Nephron progenitor cell (in vitro differentiated cells): ENCODE measurements around the gene TMEM59.
"Not testable (repeated sequence)": the region's sequence is repeated elsewhere in the genome, so short reads cannot be mapped to it uniquely, and the experiment has no call there.

Source experiments
- DNase-seq: peaks from one replicate; pipeline ENCODE4 v3.0.0; 2021
- H3K27ac Mint-ChIP-seq: 2 replicates; pipeline ENCODE4 v1.8.0; 2021; ENCODE audit warnings: mild to moderate bottlenecking, moderate library complexity, mixed read lengths
- H3K27me3 Mint-ChIP-seq: 2 replicates; pipeline ENCODE4 v1.8.0; 2021; ENCODE audit warnings: mild to moderate bottlenecking, low read depth, mixed read lengths; ENCODE audit not compliant: poor library complexity
- H3K36me3 Mint-ChIP-seq: 2 replicates; pipeline ENCODE4 v1.8.0; 2021; ENCODE audit warnings: low read depth, mixed read lengths
- H3K4me1 Mint-ChIP-seq: 2 replicates; pipeline ENCODE4 v1.8.0; 2021; ENCODE audit warnings: mixed read lengths
- H3K4me3 Mint-ChIP-seq: 2 replicates; pipeline ENCODE4 v1.8.0; 2021; ENCODE audit warnings: mild to moderate bottlenecking, moderate library complexity, mixed read lengths
- H3K9me3 Mint-ChIP-seq: 2 replicates; pipeline ENCODE4 v1.8.0; 2021; ENCODE audit warnings: mild to moderate bottlenecking, moderate library complexity, mixed read lengths
- CTCF ChIP-seq: fragments of 200-600 bp; sonication (generic); IDR thresholded peaks from 2 replicates; pipeline ENCODE4 v1.5.0; 2021; ENCODE audit warnings: antibody characterized with exemption

The TMEM59 gene

GRCh38 chr1:53999920-54000319 is 53.1 kb downstream of the TMEM59 start:
- no peak for DNase-seq
- no peak for TF ChIP-seq CTCF
- H3K36me3 Mint-ChIP-seq, result no peaks in the 10 kb centered on the region
- no peaks in the 10 kb centered on the region for H3K4me1 Mint-ChIP-seq
- H3K4me3 Mint-ChIP-seq, result no peak overlapping the region
- no peak overlapping the region for H3K27ac Mint-ChIP-seq
- peaks cover 13% of the 10 kb centered on the region for H3K9me3 Mint-ChIP-seq
- H3K27me3 Mint-ChIP-seq, result peaks cover 8% of the 10 kb centered on the region

- Mint-ChIP-seq H3K27ac (no peak overlapping the region), H3K4me1 (no peaks in the 10 kb centered on the region), H3K27me3 (peaks cover 6% of the 10 kb centered on the region), H3K9me3 (peaks cover 10% of the 10 kb centered on the region), H3K4me3 (no peak overlapping the region), H3K36me3 (no peaks in the 10 kb centered on the region)
- TF ChIP-seq CTCF, result no peak
- no peak for DNase-seq
Measured at GRCh38 chr1:53998223-53998622, 54.8 kb downstream of the TMEM59 start.

GRCh38 chr1:53995683-53996082 is 57.3 kb downstream of the TMEM59 start:
- TF ChIP-seq CTCF, result no peak
- DNase-seq, result no peak
- Mint-ChIP-seq H3K27ac (no peak overlapping the region), H3K27me3 (peaks cover 10% of the 10 kb centered on the region), H3K4me1 (no peaks in the 10 kb centered on the region), H3K36me3 (no peaks in the 10 kb centered on the region), H3K9me3 (peaks cover 3% of the 10 kb centered on the region), H3K4me3 (no peak overlapping the region)

- not testable (repeated sequence) for H3K9me3 Mint-ChIP-seq, H3K4me3 Mint-ChIP-seq, DNase-seq, H3K36me3 Mint-ChIP-seq, H3K27me3 Mint-ChIP-seq, H3K4me1 Mint-ChIP-seq, H3K27ac Mint-ChIP-seq
Measured at GRCh38 chr1:53994516-53994915, 58.5 kb downstream of the TMEM59 start.

- H3K27me3 Mint-ChIP-seq, result peaks cover 20% of the 10 kb centered on the region
- H3K36me3 Mint-ChIP-seq, result no peaks in the 10 kb centered on the region
- DNase-seq, result peak; percentile 29
- no peak overlapping the region for H3K27ac Mint-ChIP-seq
- peak; percentile 23 for TF ChIP-seq CTCF
- no peak overlapping the region for H3K4me3 Mint-ChIP-seq
- H3K9me3 Mint-ChIP-seq, result peaks cover 2% of the 10 kb centered on the region
- no peaks in the 10 kb centered on the region for H3K4me1 Mint-ChIP-seq
Measured at GRCh38 chr1:53992085-53992874, 60.7 kb downstream of the TMEM59 start.

- no peak for TF ChIP-seq CTCF
- no peak overlapping the region for H3K27ac Mint-ChIP-seq
- H3K27me3 Mint-ChIP-seq, result peaks cover 25% of the 10 kb centered on the region
- H3K36me3 Mint-ChIP-seq, result no peaks in the 10 kb centered on the region
- no peak overlapping the region for H3K4me3 Mint-ChIP-seq
- no peaks in the 10 kb centered on the region for H3K9me3 Mint-ChIP-seq
- peaks cover 5% of the 10 kb centered on the region for H3K4me1 Mint-ChIP-seq
- no peak for DNase-seq
Measured at GRCh38 chr1:53987880-53988279, 65.1 kb downstream of the TMEM59 start.
